ENCODE data around the gene TOM1L1. TPM values are rescaled to one million over a fixed set of nuclear protein-coding genes. Genes with fewer than 3 reads are reported as not detected.

Gene TOM1L1
- total and polyA plus RNA-seq, 11 donors, result 6.1 to 19.7 (median 9.8) TPM

GRCh38 chr17:54861471-54861983, 39.1 kb upstream of the TOM1L1 start:
- WGBS, 4 donors, result 38 to 58% (median 52%) methylated on average over 4 of the region's 4 CpGs
- intact Hi-C loops (cut with DNase I), result no loop called here
- peaks cover 0 to 4% (median 0%) of the 10 kb centered on the region in 9 donors for H3K27me3 ChIP-seq
- H3K36me3 ChIP-seq, result no peaks in the 10 kb centered on the region
- no peak for ATAC-seq
- H3K4me3 ChIP-seq, result no peak overlapping the region
- TF ChIP-seq CTCF (IDR thresholded peaks at IDR 0.05), result no peak
- no peak for TF ChIP-seq POLR2A (IDR thresholded peaks at IDR 0.05)
- no peaks in the 10 kb centered on the region for H3K4me1 ChIP-seq
- H3K9me3 ChIP-seq, result no peaks in the 10 kb centered on the region
- no peak overlapping the region for H3K27ac ChIP-seq
- DNase-seq, result no peak

DNA sequence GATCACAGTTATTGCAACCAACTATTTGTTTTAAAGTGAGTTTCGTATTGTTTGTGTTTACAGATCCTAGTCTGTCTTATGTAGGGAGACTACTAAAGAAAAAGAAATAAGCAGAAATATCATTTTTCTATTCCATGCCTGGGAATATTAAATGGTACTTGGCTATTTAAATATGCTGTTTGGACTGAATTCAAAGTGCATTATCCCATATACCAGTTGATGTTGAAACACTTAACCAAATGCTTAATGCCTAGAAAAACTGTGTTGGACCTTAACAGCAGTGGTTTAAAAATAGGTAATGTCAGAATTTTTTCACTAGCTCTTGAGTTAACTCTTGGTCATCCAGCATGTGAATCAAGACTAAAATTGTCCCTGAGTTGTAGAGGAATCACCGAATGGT, 37.5 kb upstream of the TOM1L1 start:
- TF ChIP-seq POLR2A (IDR thresholded peaks at IDR 0.05), result no peak
- no peak for TF ChIP-seq CTCF (IDR thresholded peaks at IDR 0.05)
- no peaks in the 10 kb centered on the region for H3K9me3 ChIP-seq
- no peaks in the 10 kb centered on the region for H3K4me1 ChIP-seq
- DNase-seq, result no peak
- ATAC-seq, result no peak
- peaks cover 0 to 4% (median 0%) of the 10 kb centered on the region in 9 donors for H3K27me3 ChIP-seq
- no peaks in the 10 kb centered on the region for H3K36me3 ChIP-seq
- intact Hi-C loops (cut with DNase I), result no loop called here
- H3K27ac ChIP-seq, result no peak overlapping the region
- H3K4me3 ChIP-seq, result no peak overlapping the region
- 42 to 75% (median 45%) methylated on average over 2 of the region's 2 CpGs for WGBS, 4 donors

GRCh38 chr17:54864070-54864469, 36.6 kb upstream of the TOM1L1 start:
- intact Hi-C loops (cut with DNase I), result no loop called here
- Histone ChIP-seq H3K27ac (no peak overlapping the region), H3K9me3 (no peaks in the 10 kb centered on the region), H3K4me1 (no peaks in the 10 kb centered on the region), H3K36me3 (no peaks in the 10 kb centered on the region), H3K27me3 (peaks cover 0 to 4% (median 0%) of the 10 kb centered on the region in 9 donors), H3K4me3 (no peak overlapping the region)
- DNase-seq, result no peak
- no peak for ATAC-seq
- no peak for TF ChIP-seq POLR2A (IDR thresholded peaks at IDR 0.05)
- no peak for TF ChIP-seq CTCF (IDR thresholded peaks at IDR 0.05)
- 86 to 89% (median 88%) methylated on average over 1 of the region's 1 CpG for WGBS, 4 donors

DNA sequence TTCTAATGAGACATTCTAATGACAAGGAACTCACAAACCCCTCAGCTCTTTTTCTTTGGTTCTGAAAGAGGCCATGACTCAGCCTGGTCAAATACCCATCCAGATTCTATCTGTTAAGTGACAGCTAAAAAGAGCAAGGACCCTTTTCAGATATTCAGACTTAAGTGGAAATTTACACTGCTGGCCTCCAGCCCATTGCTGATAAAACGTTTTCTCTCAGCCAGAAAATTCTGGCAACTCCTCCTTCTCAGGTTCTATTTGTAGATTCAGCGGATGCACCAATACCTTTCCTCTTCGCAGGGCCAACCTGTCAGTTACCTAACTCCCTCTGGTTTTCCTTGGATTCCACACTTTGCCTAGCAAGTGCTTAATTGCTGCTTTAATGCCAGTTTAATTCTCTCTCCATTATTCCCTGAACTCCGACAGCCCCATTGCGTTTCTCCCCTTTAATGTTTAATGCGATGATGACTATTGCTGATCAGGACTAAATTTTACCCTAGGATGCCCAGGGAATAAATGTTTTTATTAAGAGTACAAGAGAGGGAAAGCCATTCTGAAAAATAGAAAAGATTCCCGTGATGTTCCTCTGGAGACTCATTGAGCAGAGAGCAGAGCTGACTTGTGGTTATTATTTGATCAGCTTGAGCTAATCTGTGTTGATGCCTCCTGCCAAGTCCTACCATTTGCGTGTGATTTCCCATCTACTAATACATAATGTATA, 35.9 kb upstream of the TOM1L1 start:
- Histone ChIP-seq H3K4me3 (no peak overlapping the region), H3K36me3 (no peaks in the 10 kb centered on the region), H3K9me3 (no peaks in the 10 kb centered on the region), H3K27me3 (peaks cover 0 to 4% (median 0%) of the 10 kb centered on the region in 9 donors), H3K27ac (no peak overlapping the region), H3K4me1 (no peaks in the 10 kb centered on the region)
- DNase-seq, result no peak
- WGBS, 4 donors, result 48 to 62% (median 60%) methylated on average over 8 of the region's 8 CpGs
- intact Hi-C loops (cut with DNase I), result no loop called here
- ATAC-seq, result no peak
- TF ChIP-seq CTCF (IDR thresholded peaks at IDR 0.05), result no peak
- no peak for TF ChIP-seq POLR2A (IDR thresholded peaks at IDR 0.05)
